Activated T-cell treated with anti-CD3 and anti-CD28 coated beads for 4 hours (primary cell): ENCODE data around the gene GOLGA3.
"Not testable (repeated sequence)": the region's sequence is repeated elsewhere in the genome, so short reads cannot be mapped to it uniquely, and the experiment has no call there.

Experiments used
- DNase-seq: peaks from one replicate; pipeline ENCODE4 v3.0.0-alpha.2; 2020

Gene GOLGA3

GRCh38 chr12:132814232-132814631 is 14.4 kb downstream of the GOLGA3 start:
- no peak for DNase-seq

- DNase-seq, result no peak
Observed at GRCh38 chr12:132813443-132813842, 15.2 kb downstream of the GOLGA3 start.

GRCh38 chr12:132812631-132813305 is 15.9 kb downstream of the GOLGA3 start:
- DNase-seq, result no peak

- not testable (repeated sequence) for DNase-seq
Observed at GRCh38 chr12:132809391-132809790, 19.3 kb downstream of the GOLGA3 start.

- no peak for DNase-seq
Observed at GRCh38 chr12:132807295-132808092, 21.2 kb downstream of the GOLGA3 start.

- no peak for DNase-seq
Observed at GRCh38 chr12:132806857-132807256, 21.8 kb downstream of the GOLGA3 start.

- DNase-seq, result no peak
Observed at GRCh38 chr12:132804426-132804861, 24.2 kb downstream of the GOLGA3 start.

GRCh38 chr12:132803888-132804287 is 24.8 kb downstream of the GOLGA3 start:
- DNase-seq, result no peak

- no peak for DNase-seq
Observed at GRCh38 chr12:132803125-132803524, 25.5 kb downstream of the GOLGA3 start.

- no peak for DNase-seq
Observed at GRCh38 chr12:132801741-132802140, 26.9 kb downstream of the GOLGA3 start.

- DNase-seq, result no peak
Observed at GRCh38 chr12:132798836-132799235, 29.8 kb downstream of the GOLGA3 start.

- DNase-seq, result no peak
Observed at GRCh38 chr12:132797820-132798570, 30.7 kb downstream of the GOLGA3 start.

- DNase-seq, result no peak
Observed at GRCh38 chr12:132795847-132796246, 32.8 kb downstream of the GOLGA3 start.

- DNase-seq, result not testable (repeated sequence)
Observed at GRCh38 chr12:132791940-132792339, 36.7 kb downstream of the GOLGA3 start.

GRCh38 chr12:132789099-132789471 is 39.6 kb downstream of the GOLGA3 start:
- DNase-seq, result no peak

- DNase-seq, result no peak
Observed at GRCh38 chr12:132788375-132789098, 40.1 kb downstream of the GOLGA3 start.

GRCh38 chr12:132787877-132788276 is 40.8 kb downstream of the GOLGA3 start:
- no peak for DNase-seq

GRCh38 chr12:132786192-132786591 is 42.5 kb downstream of the GOLGA3 start:
- DNase-seq, result no peak

GRCh38 chr12:132784580-132784979 is 44.1 kb downstream of the GOLGA3 start:
- DNase-seq, result no peak

- DNase-seq, result no peak
Observed at GRCh38 chr12:132783917-132784531, 44.6 kb downstream of the GOLGA3 start.

GRCh38 chr12:132781938-132782337 is 46.7 kb downstream of the GOLGA3 start:
- DNase-seq, result no peak

GRCh38 chr12:132779781-132780353 is 48.8 kb downstream of the GOLGA3 start:
- no peak for DNase-seq
